SIG-M5 treated with dmso at 0.1 percent for 504 hours (cell line): ENCODE measurements around the gene SFT2D2.

Experiments
- DNase-seq: peaks from one replicate; lab custom pipeline; 2025; ENCODE audit not compliant: unreplicated experiment; lab: John Stamatoyannopoulos, UW

Gene SFT2D2

GRCh38 chr1:168263130-168263529 lies 37.3 kb downstream of the SFT2D2 start:
- DNase-seq = no peak

GRCh38 chr1:168264296-168264695 lies 38.5 kb downstream of the SFT2D2 start:
- no peak for DNase-seq

GRCh38 chr1:168265596-168265995 lies 39.8 kb downstream of the SFT2D2 start:
- DNase-seq = no peak

GRCh38 chr1:168266644-168267186 lies 40.9 kb downstream of the SFT2D2 start:
- no peak for DNase-seq

- no peak for DNase-seq
These were observed 45.8 kb downstream of the SFT2D2 start for GRCh38 chr1:168271636-168272035.

GRCh38 chr1:168273575-168273974 lies 47.8 kb downstream of the SFT2D2 start:
- no peak for DNase-seq

- DNase-seq = no peak
These were observed 53.4 kb downstream of the SFT2D2 start for GRCh38 chr1:168279253-168279652.

- DNase-seq = no peak
These were observed 54.6 kb downstream of the SFT2D2 start, which contains the start of gene TBX19 for GRCh38 chr1:168280296-168280927. TSS of gene TBX19 (plus strand) at chr1:168280877. CDS start at chr1:168281091, 214 bp downstream.

GRCh38 chr1:168281603-168282325 lies 56.0 kb downstream of the SFT2D2 start:
- no peak for DNase-seq

GRCh38 chr1:168285521-168285790 lies 59.7 kb downstream of the SFT2D2 start:
- DNase-seq = no peak

GRCh38 chr1:168285971-168286927 lies 60.4 kb downstream of the SFT2D2 start:
- no peak for DNase-seq

- DNase-seq = peak; percentile 57
These were observed 61.4 kb downstream of the SFT2D2 start for GRCh38 chr1:168287237-168287664.

- no peak for DNase-seq
These were observed 62.7 kb downstream of the SFT2D2 start for GRCh38 chr1:168288311-168289052.

- DNase-seq = no peak
These were observed 65.5 kb downstream of the SFT2D2 start for GRCh38 chr1:168291222-168291837.

- no peak for DNase-seq
These were observed 67.6 kb downstream of the SFT2D2 start for GRCh38 chr1:168293356-168293755.

- no peak for DNase-seq
These were observed 69.8 kb downstream of the SFT2D2 start for GRCh38 chr1:168295411-168296114.

GRCh38 chr1:168297019-168297730 lies 71.4 kb downstream of the SFT2D2 start:
- DNase-seq = no peak

- no peak for DNase-seq
These were observed 72.6 kb downstream of the SFT2D2 start for GRCh38 chr1:168298446-168298845.

GRCh38 chr1:168300626-168301025 lies 74.8 kb downstream of the SFT2D2 start:
- no peak for DNase-seq
